ENCODE results near the gene HOXC6. TPM values are rescaled to one million over a fixed set of nuclear protein-coding genes. Genes with fewer than 3 reads are reported as not detected.

HOXC6 gene
- total RNA-seq, 1 experiment from 2014 or later = 5.3 TPM

DNA sequence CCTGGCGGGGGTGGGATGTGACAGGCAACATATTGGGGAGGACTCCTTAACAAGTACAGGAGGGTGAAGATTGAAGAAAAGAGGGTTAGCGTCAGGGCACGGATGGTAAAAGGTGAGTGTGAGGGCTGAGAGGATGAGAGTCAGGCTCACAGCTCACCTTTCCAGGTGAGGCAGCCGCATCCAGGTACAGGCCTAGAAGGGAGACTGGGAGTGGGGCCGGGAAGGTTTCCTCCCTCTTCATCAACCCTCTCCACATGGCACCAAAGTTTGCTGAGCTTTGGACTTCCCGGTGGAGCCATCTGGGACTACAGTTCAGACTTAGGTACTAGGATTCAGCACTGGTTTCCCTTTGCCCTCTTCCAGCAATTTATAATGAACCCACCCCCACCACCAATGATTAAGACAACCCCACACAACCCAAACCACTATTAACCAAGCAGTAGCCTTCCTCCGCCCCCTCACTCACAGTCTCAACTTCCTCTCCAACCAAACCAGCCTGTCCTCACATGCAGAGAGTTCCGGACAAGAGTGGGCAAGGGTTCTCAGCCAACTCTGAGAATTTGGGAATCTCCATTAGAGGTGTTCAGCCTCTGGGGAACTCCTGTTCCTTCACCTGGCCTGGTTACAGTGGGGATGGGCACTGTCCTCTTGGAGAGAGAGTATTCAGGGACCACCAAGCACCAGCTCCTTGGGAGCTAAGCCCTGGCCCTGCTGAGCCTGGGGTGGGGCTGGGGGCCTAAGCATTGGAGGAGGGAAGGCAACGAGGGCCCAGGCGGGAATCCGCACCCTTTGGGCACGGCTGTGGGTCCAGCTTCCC, 23.0 kb downstream of the HOXC6 start:
- DNase-seq = no peak

DNA sequence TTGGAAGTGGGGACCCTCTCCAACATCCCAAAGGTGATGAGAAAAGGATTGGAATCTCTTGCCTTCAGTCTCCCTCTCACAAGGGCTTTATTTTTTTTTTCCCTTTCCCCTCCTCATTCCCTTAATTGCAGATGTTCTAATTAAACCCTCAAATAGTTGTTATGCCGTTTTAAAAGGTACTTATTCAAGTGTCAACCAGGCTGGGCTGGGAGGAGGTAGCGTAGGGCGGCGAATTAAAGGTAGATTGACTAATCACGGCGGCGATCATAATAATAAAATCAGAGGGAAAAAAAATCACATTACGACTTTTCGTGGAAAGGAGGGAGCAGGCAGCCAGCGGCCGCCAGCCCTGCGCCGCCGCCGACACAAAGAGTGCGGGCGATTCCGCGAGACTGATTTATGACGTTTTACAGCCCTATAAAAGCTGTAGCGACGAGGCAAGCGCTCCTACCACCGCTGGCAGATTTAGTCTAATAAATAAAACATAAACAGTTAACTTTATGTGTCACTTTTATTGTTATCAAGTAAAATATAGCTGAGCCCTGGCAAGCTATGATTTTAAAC, 23.7 kb downstream of the HOXC6 start:
- Histone ChIP-seq H3K9me3 (no peaks in the 10 kb centered on the region), H3K27me3 (no peaks in the 10 kb centered on the region), H3K36me3 (no peaks in the 10 kb centered on the region; the same call in 1 of the 2 replicates), H3K4me3 (no peak overlapping the region)
- no peak for DNase-seq

More for the DNA sequence above, 23.0 kb downstream of the HOXC6 start:
- H3K27me3 ChIP-seq = no peaks in the 10 kb centered on the region
- no peak overlapping the region for H3K4me3 ChIP-seq
- no peaks in the 10 kb centered on the region for H3K36me3 ChIP-seq
- H3K9me3 ChIP-seq = no peaks in the 10 kb centered on the region

DNA sequence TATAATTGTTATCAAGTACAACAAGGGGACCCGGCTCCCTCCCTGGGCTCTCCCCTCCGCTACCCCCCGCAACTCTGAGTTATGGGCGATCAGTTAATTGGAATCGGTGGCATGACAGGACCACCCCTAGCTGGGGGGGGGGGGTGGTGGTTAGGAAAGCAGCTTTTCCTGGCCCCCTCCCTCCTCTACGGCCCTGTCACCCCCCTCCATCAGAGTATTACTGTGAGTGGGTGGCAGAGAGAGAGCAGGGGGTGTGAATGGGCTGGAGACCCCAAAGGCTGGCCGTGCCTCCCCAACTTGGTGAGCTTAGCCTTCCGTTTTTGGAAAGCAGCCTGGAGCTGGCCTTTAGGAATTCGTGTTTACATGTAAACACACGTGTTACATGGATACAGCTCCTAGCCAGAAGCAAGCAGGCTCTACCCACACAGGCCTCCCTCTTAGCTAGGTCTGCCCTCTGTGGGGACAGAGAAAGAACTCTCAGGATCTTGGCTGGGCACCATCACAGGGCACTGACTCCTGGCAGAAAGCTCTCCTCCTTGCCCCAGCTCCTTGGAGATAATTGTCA, 24.3 kb downstream of the HOXC6 start:
- Histone ChIP-seq H3K27me3 (no peaks in the 10 kb centered on the region), H3K36me3 (no peaks in the 10 kb centered on the region; the same call in 1 of the 2 replicates), H3K9me3 (no peaks in the 10 kb centered on the region), H3K4me3 (no peak overlapping the region)
- DNase-seq = no peak

DNA sequence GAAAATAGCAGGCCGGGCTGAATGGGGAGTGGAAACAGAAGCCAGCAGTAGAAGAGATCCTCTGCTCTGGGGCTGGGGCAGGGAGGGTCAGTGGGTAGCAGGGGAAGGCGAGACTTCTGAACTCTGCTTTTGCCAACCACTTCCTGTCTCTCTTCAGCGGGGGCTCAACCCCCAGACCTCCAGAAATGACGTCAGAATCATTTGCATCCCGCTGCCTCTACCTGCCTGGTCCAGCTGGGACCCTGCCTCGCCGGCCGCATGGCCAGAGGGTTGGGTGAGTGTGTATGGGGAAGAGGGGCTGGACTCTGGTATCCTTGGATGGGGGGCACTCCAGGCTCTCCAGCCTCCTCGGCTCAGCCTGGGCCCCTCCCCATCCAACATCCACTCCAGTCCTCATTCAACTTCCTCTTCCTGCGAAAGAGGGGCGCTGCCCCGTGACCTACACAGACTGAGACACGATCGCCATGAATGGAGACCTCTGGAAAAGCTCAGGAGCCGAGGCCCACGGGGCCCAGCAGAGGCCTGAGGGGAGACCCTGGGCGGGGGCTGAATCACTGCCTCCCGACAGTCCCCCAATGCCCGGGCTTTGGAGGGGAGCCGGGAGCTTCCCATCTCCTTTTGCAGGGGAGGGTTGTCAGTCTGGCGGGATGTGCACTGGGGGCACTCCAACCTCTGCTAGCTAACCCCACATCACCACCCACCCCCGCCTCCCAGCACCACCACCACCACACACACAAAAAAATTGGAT, 24.9 kb downstream of the HOXC6 start:
- no peaks in the 10 kb centered on the region for H3K27me3 ChIP-seq
- peak overlapping the region; percentile 39 for H3K4me3 ChIP-seq

DNA sequence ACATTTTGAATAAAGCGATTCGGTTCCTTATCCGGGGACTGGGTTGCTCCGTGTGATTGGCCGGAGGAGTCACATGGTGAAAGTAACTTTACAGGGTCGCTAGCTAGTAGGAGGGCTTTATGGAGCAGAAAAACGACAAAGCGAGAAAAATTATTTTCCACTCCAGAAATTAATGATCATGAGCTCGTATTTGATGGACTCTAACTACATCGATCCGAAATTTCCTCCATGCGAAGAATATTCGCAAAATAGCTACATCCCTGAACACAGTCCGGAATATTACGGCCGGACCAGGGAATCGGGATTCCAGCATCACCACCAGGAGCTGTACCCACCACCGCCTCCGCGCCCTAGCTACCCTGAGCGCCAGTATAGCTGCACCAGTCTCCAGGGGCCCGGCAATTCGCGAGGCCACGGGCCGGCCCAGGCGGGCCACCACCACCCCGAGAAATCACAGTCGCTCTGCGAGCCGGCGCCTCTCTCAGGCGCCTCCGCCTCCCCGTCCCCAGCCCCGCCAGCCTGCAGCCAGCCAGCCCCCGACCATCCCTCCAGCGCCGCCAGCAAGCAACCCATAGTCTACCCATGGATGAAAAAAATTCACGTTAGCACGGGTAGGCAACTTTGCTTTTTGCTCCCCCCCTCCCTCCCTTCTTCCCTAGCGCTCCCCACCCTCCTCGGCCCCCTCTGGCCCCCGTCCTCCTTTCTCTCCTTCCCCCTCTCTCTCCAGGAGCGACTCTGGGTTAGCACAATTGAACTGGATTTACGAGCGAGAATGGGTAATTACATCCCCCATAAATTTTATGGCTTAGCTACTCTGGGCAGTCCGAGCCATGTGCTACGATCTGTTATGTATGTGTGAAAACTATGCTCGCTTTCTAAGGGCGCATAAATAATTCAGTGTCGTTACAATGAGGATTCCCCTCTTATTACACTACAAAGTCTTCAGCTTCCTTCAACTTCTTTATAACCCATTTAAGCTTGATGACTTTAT, 25.8 kb downstream of the HOXC6 start, which contains the start of gene HOXC4:
TSS of gene HOXC4 (plus strand) at position 85 of the 991 bp plus-strand sequence. CDS start at position 173, 88 bp downstream.
- Histone ChIP-seq H3K9me3 (no peaks in the 10 kb centered on the region), H3K4me3 (peak within 1 kb of the TSS; percentile 39), H3K36me3 (no peaks in the 10 kb centered on the region; the same call in 1 of the 2 replicates), H3K27me3 (no peaks in the 10 kb centered on the region)
- no peak for DNase-seq

More for the DNA sequence above, 24.9 kb downstream of the HOXC6 start:
- peak; percentile 12 for DNase-seq
- H3K9me3 ChIP-seq = no peaks in the 10 kb centered on the region
- H3K36me3 ChIP-seq = no peaks in the 10 kb centered on the region; the same call in 1 of the 2 replicates

DNA sequence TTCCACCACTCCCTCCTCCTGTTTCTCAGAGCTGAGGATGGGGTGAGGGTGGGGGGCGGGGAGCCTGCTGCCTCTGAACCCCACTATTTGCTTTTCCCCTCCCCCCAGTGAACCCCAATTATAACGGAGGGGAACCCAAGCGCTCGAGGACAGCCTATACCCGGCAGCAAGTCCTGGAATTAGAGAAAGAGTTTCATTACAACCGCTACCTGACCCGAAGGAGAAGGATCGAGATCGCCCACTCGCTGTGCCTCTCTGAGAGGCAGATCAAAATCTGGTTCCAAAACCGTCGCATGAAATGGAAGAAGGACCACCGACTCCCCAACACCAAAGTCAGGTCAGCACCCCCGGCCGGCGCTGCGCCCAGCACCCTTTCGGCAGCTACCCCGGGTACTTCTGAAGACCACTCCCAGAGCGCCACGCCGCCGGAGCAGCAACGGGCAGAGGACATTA, 26.5 kb downstream of the HOXC6 start:
- Histone ChIP-seq H3K36me3 (no peaks in the 10 kb centered on the region; the same call in 1 of the 2 replicates), H3K4me3 (peak overlapping the region; percentile 39; the same call in 1 of the 2 replicates), H3K9me3 (no peaks in the 10 kb centered on the region), H3K27me3 (no peaks in the 10 kb centered on the region)
- DNase-seq = no peak

DNA sequence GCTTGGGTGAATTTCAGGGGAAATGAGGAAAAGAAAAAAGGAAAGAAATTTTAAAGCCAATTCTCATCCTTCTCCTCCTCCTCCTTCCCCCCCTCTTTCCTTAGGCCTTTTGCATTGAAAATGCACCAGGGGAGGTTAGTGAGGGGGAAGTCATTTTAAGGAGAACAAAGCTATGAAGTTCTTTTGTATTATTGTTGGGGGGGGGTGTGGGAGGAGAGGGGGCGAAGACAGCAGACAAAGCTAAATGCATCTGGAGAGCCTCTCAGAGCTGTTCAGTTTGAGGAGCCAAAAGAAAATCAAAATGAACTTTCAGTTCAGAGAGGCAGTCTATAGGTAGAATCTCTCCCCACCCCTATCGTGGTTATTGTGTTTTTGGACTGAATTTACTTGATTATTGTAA, 27.3 kb downstream of the HOXC6 start:
- Histone ChIP-seq H3K27me3 (no peaks in the 10 kb centered on the region), H3K36me3 (no peaks in the 10 kb centered on the region; the same call in 1 of the 2 replicates), H3K9me3 (no peaks in the 10 kb centered on the region), H3K4me3 (no peak overlapping the region)
- no peak for DNase-seq

DNA sequence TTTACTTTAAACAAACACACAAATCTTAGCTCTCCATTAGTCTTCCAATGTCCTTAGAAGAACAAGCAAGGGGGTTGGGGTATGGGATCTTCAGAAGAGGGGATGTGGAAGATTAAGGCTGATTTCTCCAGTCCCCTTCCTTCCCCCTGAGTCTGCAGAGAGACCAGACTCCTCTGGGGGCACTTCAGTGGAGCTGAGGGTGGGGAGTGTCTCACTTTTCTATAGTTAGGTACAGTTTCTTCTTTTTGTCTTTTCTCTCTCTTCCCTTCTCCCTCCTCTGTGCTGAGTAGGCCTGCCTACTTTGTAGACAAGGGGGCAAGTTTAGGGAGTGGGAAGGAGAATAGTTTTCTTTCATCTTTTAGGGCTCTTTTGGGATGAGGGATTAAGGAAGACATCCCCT, 27.9 kb downstream of the HOXC6 start:
- Histone ChIP-seq H3K9me3 (no peaks in the 10 kb centered on the region), H3K36me3 (no peaks in the 10 kb centered on the region; the same call in 1 of the 2 replicates), H3K4me3 (no peak overlapping the region), H3K27me3 (no peaks in the 10 kb centered on the region)
- no peak for DNase-seq

DNA sequence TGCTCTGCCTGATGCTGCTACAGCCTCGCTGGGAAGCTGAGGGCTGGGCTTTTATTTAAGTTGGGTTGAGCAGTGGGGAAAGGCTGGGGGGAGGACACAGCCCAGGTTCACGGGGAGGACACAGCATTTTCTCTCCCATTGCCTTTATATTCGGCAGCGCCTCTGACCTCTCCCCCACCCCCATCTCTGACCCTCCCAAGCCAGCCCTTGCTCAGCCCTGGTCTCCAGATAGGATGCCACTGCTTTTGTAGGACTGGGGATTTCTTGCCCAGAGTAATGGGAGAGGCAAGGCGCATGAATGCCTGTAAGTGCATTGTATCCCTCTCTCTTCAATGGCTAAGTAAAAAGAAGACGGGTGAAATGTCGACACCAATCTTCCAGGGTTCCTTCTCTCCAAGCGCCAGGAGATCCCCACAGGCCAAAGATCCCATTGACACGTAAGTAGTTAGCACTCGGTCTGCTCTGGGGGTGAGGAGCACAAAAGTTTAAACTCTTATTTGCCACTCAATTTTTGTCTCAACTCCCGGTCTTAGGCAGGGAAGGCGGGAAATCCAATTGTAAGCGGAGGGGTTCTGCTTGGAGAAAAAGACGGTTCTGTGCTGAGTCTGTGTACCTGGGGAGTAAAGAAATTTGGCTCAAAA, 30.0 kb downstream of the HOXC6 start:
- DNase-seq = no peak
- H3K27me3 ChIP-seq = no peaks in the 10 kb centered on the region
- no peaks in the 10 kb centered on the region for H3K9me3 ChIP-seq
- H3K4me3 ChIP-seq = no peak overlapping the region
- H3K36me3 ChIP-seq = no peaks in the 10 kb centered on the region; the same call in 1 of the 2 replicates

DNA sequence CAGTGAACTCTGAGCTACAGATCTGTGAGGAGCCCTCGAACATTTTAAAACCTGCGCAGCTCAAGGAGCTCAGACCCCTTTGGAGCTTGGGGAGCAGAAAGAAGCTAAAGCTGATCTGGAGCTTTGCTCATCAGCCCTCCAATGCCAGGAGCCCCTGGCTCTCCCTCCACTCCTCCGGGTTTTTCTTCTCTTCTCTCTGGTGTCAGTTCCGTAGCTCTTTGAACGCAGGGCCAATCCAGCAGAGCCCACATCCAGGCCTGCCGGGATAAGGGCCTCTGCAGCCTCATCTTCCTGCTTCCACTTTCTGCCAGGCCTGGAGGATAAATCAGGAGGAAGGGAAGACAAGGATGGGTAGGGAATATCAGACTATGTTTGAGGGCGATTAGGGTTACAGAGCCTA, 31.4 kb downstream of the HOXC6 start:
- H3K36me3 ChIP-seq = no peaks in the 10 kb centered on the region; the same call in 1 of the 2 replicates
- H3K4me3 ChIP-seq = no peak overlapping the region
- H3K9me3 ChIP-seq = no peaks in the 10 kb centered on the region
- no peaks in the 10 kb centered on the region for H3K27me3 ChIP-seq
- no peak for DNase-seq

DNA sequence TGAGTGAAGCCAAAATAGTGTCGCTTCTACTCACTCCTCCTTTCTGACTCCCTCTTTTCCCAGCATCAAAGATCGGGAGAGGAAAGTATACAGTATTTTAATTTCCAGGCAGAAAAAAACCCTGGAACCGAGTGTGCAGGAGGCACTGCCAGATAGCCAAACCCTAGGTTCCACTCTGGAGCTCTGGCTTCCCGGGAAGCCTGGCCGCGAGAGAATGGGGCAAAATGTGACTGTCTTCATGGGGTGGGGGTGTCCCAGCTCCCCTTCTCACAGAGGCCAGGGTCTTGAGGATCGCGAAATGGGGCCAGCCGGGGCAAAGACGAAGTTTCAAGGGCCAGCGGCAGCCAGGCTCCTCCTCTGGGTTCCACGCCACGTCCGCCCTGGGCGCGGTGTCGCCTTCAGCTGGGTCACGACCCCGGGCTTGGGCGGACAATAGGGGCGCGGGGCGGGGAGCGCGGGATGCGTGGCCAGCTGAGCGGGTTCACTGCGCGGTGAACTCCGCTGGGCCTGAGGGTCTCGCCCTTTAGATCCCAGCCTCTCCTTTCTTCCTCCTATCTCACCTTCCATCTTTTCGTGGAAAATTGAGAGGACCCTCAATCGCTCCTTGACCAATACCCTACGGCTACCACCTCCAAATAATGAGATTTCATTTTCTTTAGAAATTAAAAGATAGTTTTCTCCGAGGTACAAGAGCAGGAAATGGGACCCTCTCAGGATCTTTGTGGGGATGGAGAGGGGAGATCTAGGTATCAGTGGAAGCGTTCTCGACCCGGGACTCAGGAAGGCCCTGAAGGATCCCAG, 32.1 kb downstream of the HOXC6 start:
- H3K4me3 ChIP-seq = no peak overlapping the region
- no peaks in the 10 kb centered on the region; the same call in 1 of the 2 replicates for H3K36me3 ChIP-seq
- no peak for DNase-seq
- no peaks in the 10 kb centered on the region for H3K27me3 ChIP-seq
- no peaks in the 10 kb centered on the region for H3K9me3 ChIP-seq

DNA sequence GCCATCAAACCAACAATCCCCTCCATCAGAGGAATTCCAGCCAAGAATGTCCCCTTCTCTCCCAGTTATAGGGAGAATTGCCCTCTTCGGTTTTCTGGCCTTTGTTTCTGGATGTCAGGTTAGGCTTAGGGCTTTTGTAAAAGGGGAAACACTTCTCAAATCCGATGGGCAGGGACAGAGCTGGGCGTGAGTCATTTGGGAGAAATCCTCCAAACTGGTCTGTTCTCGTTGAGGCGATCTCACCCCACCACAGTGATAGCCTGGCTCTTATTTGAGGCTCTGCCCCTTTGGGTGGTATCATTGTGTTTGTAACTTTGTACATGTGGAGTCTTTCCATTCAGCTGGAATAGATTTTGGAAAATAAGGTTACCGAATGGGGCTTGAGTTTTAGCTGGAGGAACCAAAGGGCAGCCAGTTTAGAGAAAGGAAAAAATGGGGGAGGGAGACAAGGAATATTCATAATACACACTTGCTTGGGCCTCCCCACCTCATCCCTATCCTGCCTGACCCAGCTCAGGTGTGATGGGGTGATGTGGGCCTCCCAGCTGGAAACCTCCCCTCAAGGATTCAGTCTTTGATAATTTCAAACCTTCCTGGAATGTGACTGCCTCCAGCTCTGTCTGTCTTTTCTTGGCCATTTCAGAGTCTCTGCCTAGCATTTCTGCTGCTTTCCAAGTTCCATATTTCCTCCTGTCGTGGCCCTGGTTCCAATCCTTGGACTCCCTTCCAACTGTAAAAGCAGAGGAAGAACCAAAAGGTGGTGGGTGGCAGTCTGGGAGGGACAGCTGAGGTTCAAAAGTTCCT, 32.9 kb downstream of the HOXC6 start:
- Histone ChIP-seq H3K36me3 (no peaks in the 10 kb centered on the region; the same call in 1 of the 2 replicates), H3K27me3 (no peaks in the 10 kb centered on the region), H3K9me3 (no peaks in the 10 kb centered on the region), H3K4me3 (no peak overlapping the region)
- no peak for DNase-seq

DNA sequence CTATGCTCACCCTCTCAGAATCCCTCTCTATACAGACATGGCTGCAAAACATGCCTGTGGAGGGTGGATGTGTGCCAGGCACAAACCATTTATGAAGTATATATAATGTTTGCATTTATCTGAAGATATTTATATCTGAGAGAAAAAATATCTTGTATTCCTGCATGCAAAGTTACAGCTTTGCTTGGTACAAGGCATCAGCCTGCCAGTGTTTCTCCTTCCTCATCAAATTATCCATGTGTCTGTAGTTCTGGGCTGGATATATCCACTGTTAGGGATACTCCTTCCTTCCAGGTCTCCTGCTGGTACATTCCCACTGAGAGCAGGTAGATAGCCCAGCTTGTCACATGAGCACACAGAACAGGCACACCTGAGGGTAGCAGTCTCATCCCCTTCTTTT, 37.4 kb downstream of the HOXC6 start:
- no peak overlapping the region for H3K4me3 ChIP-seq
- no peaks in the 10 kb centered on the region for H3K36me3 ChIP-seq
- DNase-seq = no peak
- no peaks in the 10 kb centered on the region for H3K27me3 ChIP-seq
- H3K9me3 ChIP-seq = no peaks in the 10 kb centered on the region

DNA sequence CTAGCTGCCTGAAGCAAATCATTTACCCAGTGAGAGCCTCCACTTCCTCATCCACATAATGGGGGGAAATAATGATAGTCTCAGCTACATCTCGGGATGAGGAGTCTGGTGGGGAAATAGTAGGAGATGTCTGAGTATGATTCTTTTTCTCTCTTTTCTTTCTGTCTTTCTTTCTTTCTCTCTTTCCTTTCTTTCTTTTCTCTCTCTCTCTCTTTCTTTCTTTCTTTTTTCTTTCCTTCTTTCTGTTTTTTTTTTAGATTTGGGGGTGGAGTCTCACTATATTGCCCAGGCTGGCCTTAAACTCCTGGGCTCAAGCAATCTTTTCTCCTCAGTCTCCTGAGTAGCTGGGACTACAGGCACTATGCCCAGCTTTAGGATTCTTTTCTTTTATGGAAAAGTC, 38.2 kb downstream of the HOXC6 start:
- H3K4me3 ChIP-seq = no peak overlapping the region
- H3K9me3 ChIP-seq = no peaks in the 10 kb centered on the region
- no peaks in the 10 kb centered on the region for H3K27me3 ChIP-seq
- H3K36me3 ChIP-seq = no peaks in the 10 kb centered on the region
- DNase-seq = no peak
